K562 (cell line): ENCODE measurements around the gene PPP4C. TPM values are rescaled to one million over a fixed set of nuclear protein-coding genes. Genes with fewer than 3 reads are reported as not detected.

Experiments
- ATF1 ChIP-seq, 2 experiments: fragments of 450-650 bp in 1 of 2; IDR thresholded peaks; 2 replicates each; pipeline ENCODE4 v1.6.1; 2016; ENCODE audit warnings: missing compliant biosample characterization in 1 of 2, missing genetic modification characterization in 1 of 2
- ATF7 ChIP-seq: fragments of 450-650 bp; IDR thresholded peaks from 2 replicates; pipeline ENCODE4 v1.7.1; 2014; ENCODE audit warnings: mild to moderate bottlenecking, moderate library complexity
- COPS2 ChIP-seq: fragments of 450-650 bp; conservative IDR thresholded peaks from 2 replicates; pipeline ENCODE4 v1.6.1; 2016; ENCODE audit warnings: mild to moderate bottlenecking, moderate library complexity
- E2F1 ChIP-seq: sonication (generic); formaldehyde crosslinking; IDR thresholded peaks from 2 replicates; pipeline ENCODE4 v1.8.1; 2023; ENCODE audit warnings: mild to moderate bottlenecking, missing genetic modification reagents, moderate library complexity
- E2F3 ChIP-seq: fragments of 250-450 bp; sonication (Bioruptor Pico); IDR thresholded peaks from 2 replicates; pipeline ENCODE4 v1.4.0; 2020; ENCODE audit warnings: mild to moderate bottlenecking
- E2F6 ChIP-seq, 2 experiments: IDR thresholded peaks; 2 replicates each; pipeline ENCODE4 v1.6.1; 2011; ENCODE audit warnings: borderline replicate concordance in 1 of 2, control low read depth in 1 of 2, low read depth in 1 of 2, low read length in 1 of 2, mild to moderate bottlenecking in 1 of 2, mixed read lengths in 1 of 2, moderate library complexity in 1 of 2; ENCODE audit not compliant: insufficient read depth in 1 of 2, insufficient read length in 1 of 2, poor library complexity in 1 of 2, severe bottlenecking in 1 of 2; ENCODE audit errors: extremely low read depth in 1 of 2
- MBD2 ChIP-seq: sonication (generic); IDR thresholded peaks from 2 replicates; pipeline ENCODE4 v1.6.1; 2016; ENCODE audit warnings: low read depth, borderline replicate concordance
- NFIC ChIP-seq: fragments of 450-650 bp; IDR thresholded peaks from 2 replicates; pipeline ENCODE4 v1.6.1; 2017; ENCODE audit warnings: mild to moderate bottlenecking, inconsistent platforms
- POLR2AphosphoS5 ChIP-seq: IDR thresholded peaks from 2 replicates; pipeline ENCODE4 v1.6.1; 2011; ENCODE audit warnings: mild to moderate bottlenecking, low read depth, low read length, moderate library complexity; ENCODE audit not compliant: control insufficient read depth, insufficient read depth
- POLR3G ChIP-seq: IDR thresholded peaks from 2 replicates; pipeline ENCODE4 v1.6.1; 2011; ENCODE audit not compliant: insufficient read length, insufficient replicate concordance; ENCODE audit errors: extremely low read depth
- RAD21 ChIP-seq, 2 experiments: fragments of 250-450 bp in 1 of 2; fragments of 450-650 bp in 1 of 2; sonication (Bioruptor Pico) in 1 of 2; formaldehyde crosslinking in 1 of 2; IDR thresholded peaks in 1 of 2; conservative IDR thresholded peaks in 1 of 2; 2 replicates each; pipeline versions ENCODE4 v1.4.0 to v1.8.0; 2020 to 2022; ENCODE audit warnings: mild to moderate bottlenecking in 2 of 2, moderate library complexity in 1 of 2
- RAD51 ChIP-seq: fragments of 450-650 bp; IDR thresholded peaks from 2 replicates; pipeline ENCODE4 v1.7.1; 2016; ENCODE audit warnings: low read depth, mild to moderate bottlenecking, borderline replicate concordance
- RBM39 ChIP-seq: fragments of 200-400 bp; formaldehyde crosslinking; optimal IDR thresholded peaks from 2 replicates; pipeline ENCODE3; 2018; ENCODE audit warnings: low read depth, low read length
- SMARCA5 ChIP-seq: fragments of 450-650 bp; IDR thresholded peaks from 2 replicates; pipeline ENCODE4 v1.6.1; 2016
- SMC3 ChIP-seq: conservative IDR thresholded peaks from 2 replicates; pipeline ENCODE4 v1.6.1; 2011; ENCODE audit warnings: low read depth, low read length, improper control_type of control experiment; ENCODE audit not compliant: insufficient read depth
- SOX6 ChIP-seq: fragments of 450-650 bp; IDR thresholded peaks from 2 replicates; pipeline ENCODE4 v1.6.1; 2014; ENCODE audit warnings: mild to moderate bottlenecking
- TRIM25 ChIP-seq: fragments of 450-650 bp; IDR thresholded peaks from 2 replicates; pipeline ENCODE4 v1.7.0; 2016; ENCODE audit warnings: borderline replicate concordance
- TRIM28 ChIP-seq: fragments of 450-650 bp; IDR thresholded peaks from 2 replicates; pipeline ENCODE4 v1.6.1; 2017
- ZBTB5 ChIP-seq: fragments of 450-650 bp; IDR thresholded peaks from 2 replicates; pipeline ENCODE4 v1.6.1; 2017; ENCODE audit warnings: antibody characterized with exemption
- ZFPM2 ChIP-seq: fragments of 250-450 bp; sonication (Bioruptor Pico); IDR thresholded peaks from 2 replicates; pipeline ENCODE4 v1.5.1; 2022; ENCODE audit warnings: mild to moderate bottlenecking
- ZNF263 ChIP-seq: sonication (generic); formaldehyde crosslinking; IDR thresholded peaks from 2 replicates; pipeline ENCODE4 v1.8.0; 2022; ENCODE audit warnings: mild to moderate bottlenecking, missing genetic modification reagents, borderline replicate concordance
- ZNF444 ChIP-seq: fragments of 250-450 bp; sonication (Bioruptor Pico); IDR thresholded peaks from 2 replicates; pipeline ENCODE4 v1.4.0; 2020; ENCODE audit warnings: mild to moderate bottlenecking, moderate library complexity
- ZNF707 ChIP-seq: fragments of 250-450 bp; sonication (Bioruptor Pico); conservative IDR thresholded peaks from 2 replicates; pipeline ENCODE4 v1.8.0; 2022; ENCODE audit warnings: inconsistent platforms, mild to moderate bottlenecking, moderate library complexity
- ZNF717 ChIP-seq: fragments of 250-450 bp; sonication (Bioruptor Pico); IDR thresholded peaks from 2 replicates; pipeline ENCODE4 v1.5.0; 2021
- polyA plus RNA-seq, 8 experiments: library from polyadenylated mRNA; depleted of rRNA in 4 of 8; stranded (reverse) in 5 of 8; unstranded in 3 of 8; fragments of >200 nt; fragmentation: Nextera tagmentation in 2 of 8; fragmentation: Illumina TruSeq in 1 of 8; extraction: Ambion mirVana in 2 of 8; extraction: Trizol in 1 of 8; gene quantifications; 2 replicates each; pipeline versions ENCODE4 v1.2.1 to v1.2.3, GENCODE V29; 2011 to 2014; ENCODE audit warnings: inconsistent platforms in 1 of 8, missing spikeins in 1 of 8
- total RNA-seq, 7 experiments: library from RNA; depleted of rRNA in 6 of 7; stranded (reverse); fragments of >200 nt in 6 of 7; fragmentation: Illumina TruSeq in 2 of 7; extraction: Trizol in 2 of 7; gene quantifications; 2 replicates each; pipeline versions ENCODE4 v1.2.1 to v1.2.3, GENCODE V29; 2011 to 2021; ENCODE audit warnings: low replicate concordance in 1 of 7

PPP4C gene
- total and polyA plus RNA-seq, 9 of the 15 experiments (the other 6 are each of a cell fraction or from before 2014, with no cell fraction given): 3.5 to 183 (median 131) TPM

GRCh38 chr16:30087181-30087898 lies 11.5 kb downstream of the PPP4C start (continued):
- no peak for TF ChIP-seq ATF1 (CRISPR knock-in tag; IDR thresholded peaks at IDR 0.05)
- TF ChIP-seq ATF1 (tag; IDR thresholded peaks at IDR 0.05): no peak
- no peak for TF ChIP-seq E2F6 (IDR thresholded peaks at IDR 0.05; ENCODE audit: borderline replicate concordance in 1 of 2, extremely low read depth in 1 of 2, insufficient read depth in 1 of 2, insufficient read length in 1 of 2, low read depth in 1 of 2, low read length in 1 of 2, poor library complexity in 1 of 2, severe bottlenecking in 1 of 2)
- no peak for TF ChIP-seq RAD21 (CRISPR knock-in tag; conservative IDR thresholded peaks at IDR 0.05 in 1 of 2, IDR thresholded peaks at IDR 0.05 in 1 of 2)
- no peak for TF ChIP-seq TRIM25
- TF ChIP-seq SOX6: no peak
- TF ChIP-seq MBD2: no peak
- peak; percentile 56 for TF ChIP-seq NFIC
- no peak for TF ChIP-seq COPS2
- TF ChIP-seq TRIM28: peak; percentile 77
- no peak for TF ChIP-seq RBM39
- TF ChIP-seq ZNF707 (CRISPR knock-in tag): no peak
- no peak for TF ChIP-seq ZNF444 (CRISPR knock-in tag)
- TF ChIP-seq ZNF717 (CRISPR knock-in tag): no peak
- TF ChIP-seq POLR3G: no peak
- no peak for TF ChIP-seq E2F3 (CRISPR knock-in tag)
- TF ChIP-seq ZNF263 (CRISPR knock-in tag): 0 out of 2 replicates have a peak, but pooled peaks have one; percentile 39
- no peak for TF ChIP-seq ZFPM2
- no peak for TF ChIP-seq ATF7
- no peak for TF ChIP-seq SMC3
- no peak for TF ChIP-seq ZBTB5
- TF ChIP-seq SMARCA5: peak; percentile 88
- TF ChIP-seq E2F1: no peak
- TF ChIP-seq RAD51: no peak
- TF ChIP-seq POLR2AphosphoS5: no peak
